HepG2 (cell line): ENCODE measurements around the gene CD68. TPM values are rescaled to one million over a fixed set of nuclear protein-coding genes. Genes with fewer than 3 reads are reported as not detected.

Experiments
- CCDC6 ChIP-seq: sonication (generic); formaldehyde crosslinking; IDR thresholded peaks from 2 replicates; pipeline ENCODE4 v1.8.1; 2022; ENCODE audit warnings: mild to moderate bottlenecking, missing genetic modification reagents, moderate library complexity
- FOXM1 ChIP-seq: sonication (generic); formaldehyde crosslinking; IDR thresholded peaks from 2 replicates; pipeline ENCODE4 v1.5.0; 2020; ENCODE audit warnings: missing genetic modification reagents
- FOXP1 ChIP-seq, 2 experiments: fragments of 450-650 bp in 1 of 2; IDR thresholded peaks; 2 replicates each; pipeline ENCODE4 v1.6.1; 2017 to 2018; ENCODE audit warnings: antibody characterized with exemption in 1 of 2
- JDP2 ChIP-seq: sonication (generic); formaldehyde crosslinking; IDR thresholded peaks from 2 replicates; pipeline ENCODE4 v1.8.1; 2022; ENCODE audit warnings: missing genetic modification reagents, borderline replicate concordance
- NCOA2 ChIP-seq: sonication (generic); formaldehyde crosslinking; IDR thresholded peaks from 2 replicates; pipeline ENCODE4 v1.8.0; 2022; ENCODE audit warnings: inconsistent platforms
- NR3C1 ChIP-seq: sonication (generic); formaldehyde crosslinking; IDR thresholded peaks from 2 replicates; pipeline ENCODE4 v1.4.0; 2020; ENCODE audit warnings: missing genetic modification reagents
- SOX13 ChIP-seq, 3 experiments: fragments of 450-650 bp in 1 of 3; sonication (generic) in 1 of 3; formaldehyde crosslinking in 1 of 3; IDR thresholded peaks in 2 of 3; conservative IDR thresholded peaks in 1 of 3; 2 replicates each; pipeline versions ENCODE4 v1.5.0 to v1.6.1; 2016 to 2020; ENCODE audit warnings: antibody characterized with exemption in 1 of 3, mild to moderate bottlenecking in 1 of 3, missing compliant biosample characterization in 1 of 3, missing genetic modification reagents in 1 of 3, moderate library complexity in 1 of 3
- SP2 ChIP-seq: sonication (generic); formaldehyde crosslinking; IDR thresholded peaks from 2 replicates; pipeline ENCODE4 v1.5.1; 2020; ENCODE audit warnings: mild to moderate bottlenecking, missing genetic modification reagents
- TBX3 ChIP-seq: fragments of 450-650 bp; IDR thresholded peaks from 2 replicates; pipeline ENCODE4 v1.6.1; 2017; ENCODE audit warnings: antibody characterized with exemption, mild to moderate bottlenecking, inconsistent platforms, borderline replicate concordance
- TOE1 ChIP-seq: sonication (generic); formaldehyde crosslinking; IDR thresholded peaks from 2 replicates; pipeline ENCODE4 v1.4.0; 2020; ENCODE audit warnings: mild to moderate bottlenecking, missing genetic modification reagents
- ZBTB21 ChIP-seq: sonication (generic); formaldehyde crosslinking; IDR thresholded peaks from 2 replicates; pipeline ENCODE4 v1.4.0; 2020; ENCODE audit warnings: missing genetic modification reagents
- ZNF367 ChIP-seq: sonication (generic); formaldehyde crosslinking; IDR thresholded peaks from 2 replicates; pipeline ENCODE4 v1.4.0; 2020; ENCODE audit warnings: missing genetic modification reagents, borderline replicate concordance
- ZNF557 ChIP-seq: sonication (generic); formaldehyde crosslinking; IDR thresholded peaks from 2 replicates; pipeline ENCODE4 v1.4.0; 2020; ENCODE audit warnings: missing genetic modification reagents
- ZNF768 ChIP-seq: sonication (generic); formaldehyde crosslinking; IDR thresholded peaks from 2 replicates; pipeline ENCODE4 v1.4.0; 2020; ENCODE audit warnings: missing genetic modification reagents
- polyA plus RNA-seq, 8 experiments: library from polyadenylated mRNA; depleted of rRNA in 3 of 8; stranded (reverse) in 7 of 8; unstranded in 1 of 8; fragments of >200 nt; fragmentation: Illumina TruSeq in 4 of 8; extraction: Trizol in 4 of 8; gene quantifications; 2 replicates each; pipeline versions ENCODE4 v1.2.1 to v1.2.3, GENCODE V29; 2011 to 2016; ENCODE audit warnings: low read depth in 4 of 8, missing spikeins in 1 of 8, mixed read lengths in 1 of 8; ENCODE audit not compliant: insufficient read depth in 1 of 8
- total RNA-seq, 5 experiments: library from RNA; depleted of rRNA; stranded (reverse); fragments of >200 nt; fragmentation: Illumina TruSeq; extraction: Trizol; gene quantifications; 2 replicates each; pipeline ENCODE4 v1.2.3, GENCODE V29; 2016; ENCODE audit warnings: low read depth in 1 of 5
- TF ChIP-seq, protein P1 (sequence below): sonication (generic); formaldehyde crosslinking; IDR thresholded peaks from 2 replicates; pipeline ENCODE4 v1.5.0; 2020; ENCODE audit warnings: mild to moderate bottlenecking, missing genetic modification reagents, borderline replicate concordance
- TF ChIP-seq, protein P2 (sequence below): sonication (generic); formaldehyde crosslinking; IDR thresholded peaks from 2 replicates; pipeline ENCODE4 v1.4.0; 2020; ENCODE audit warnings: mild to moderate bottlenecking, missing genetic modification reagents
- TF ChIP-seq, protein P3 (sequence below): sonication (generic); formaldehyde crosslinking; IDR thresholded peaks from 2 replicates; pipeline ENCODE4 v1.4.0; 2020; ENCODE audit warnings: missing genetic modification reagents, borderline replicate concordance
- TF ChIP-seq, protein P4 (sequence below): sonication (generic); formaldehyde crosslinking; conservative IDR thresholded peaks from 2 replicates; pipeline ENCODE4 v1.4.0; 2020; ENCODE audit warnings: missing genetic modification reagents
- TF ChIP-seq, protein P5 (sequence below): sonication (generic); formaldehyde crosslinking; IDR thresholded peaks from 2 replicates; pipeline ENCODE4 v1.4.0; 2020; ENCODE audit warnings: mild to moderate bottlenecking, missing genetic modification reagents

CD68 gene
- total and polyA plus RNA-seq, 2 of the 13 experiments (the other 11 are each of a cell fraction or from before 2014, with no cell fraction given): 10.3 to 104 TPM

DNA sequence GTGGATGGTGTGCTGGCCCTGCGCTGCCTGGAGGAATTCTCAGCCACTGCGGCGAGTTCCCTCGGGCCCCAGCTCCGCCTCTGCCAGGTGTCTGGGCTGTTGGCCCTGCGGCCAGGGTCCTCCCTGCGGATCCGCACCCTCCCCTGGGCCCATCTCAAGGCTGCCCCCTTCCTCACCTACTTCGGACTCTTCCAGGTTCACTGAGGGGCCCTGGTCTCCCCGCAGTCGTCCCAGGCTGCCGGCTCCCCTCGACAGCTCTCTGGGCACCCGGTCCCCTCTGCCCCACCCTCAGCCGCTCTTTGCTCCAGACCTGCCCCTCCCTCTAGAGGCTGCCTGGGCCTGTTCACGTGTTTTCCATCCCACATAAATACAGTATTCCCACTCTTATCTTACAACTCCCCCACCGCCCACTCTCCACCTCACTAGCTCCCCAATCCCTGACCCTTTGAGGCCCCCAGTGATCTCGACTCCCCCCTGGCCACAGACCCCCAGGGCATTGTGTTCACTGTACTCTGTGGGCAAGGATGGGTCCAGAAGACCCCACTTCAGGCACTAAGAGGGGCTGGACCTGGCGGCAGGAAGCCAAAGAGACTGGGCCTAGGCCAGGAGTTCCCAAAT lies 22.2 kb upstream of the CD68 start (continued):
- TF ChIP-seq CCDC6: no peak
- TF ChIP-seq TBX3: no peak
- TF ChIP-seq SOX13 (IDR thresholded peaks at IDR 0.05): no peak
- peak in 1 of 2 experiments; percentile 13; a peak in 1 of 4 replicates for TF ChIP-seq SOX13 (CRISPR knock-in tag; conservative IDR thresholded peaks at IDR 0.05 in 1 of 2, IDR thresholded peaks at IDR 0.05 in 1 of 2)
- no peak for TF ChIP-seq ZNF367
- no peak; the same call in 1 of the 2 replicates for TF ChIP-seq ZNF768 (CRISPR knock-in tag)
- 0 out of 2 replicates have a peak, but pooled peaks have one; percentile 14 for TF ChIP-seq ZNF557 (CRISPR knock-in tag)
- no peak for TF ChIP-seq FOXP1 (IDR thresholded peaks at IDR 0.05)
- no peak for TF ChIP-seq FOXP1 (CRISPR knock-in tag; IDR thresholded peaks at IDR 0.05)
- TF ChIP-seq NR3C1 (CRISPR knock-in tag): no peak
- no peak for TF ChIP-seq TOE1 (CRISPR knock-in tag)
- TF ChIP-seq, protein P1, sequence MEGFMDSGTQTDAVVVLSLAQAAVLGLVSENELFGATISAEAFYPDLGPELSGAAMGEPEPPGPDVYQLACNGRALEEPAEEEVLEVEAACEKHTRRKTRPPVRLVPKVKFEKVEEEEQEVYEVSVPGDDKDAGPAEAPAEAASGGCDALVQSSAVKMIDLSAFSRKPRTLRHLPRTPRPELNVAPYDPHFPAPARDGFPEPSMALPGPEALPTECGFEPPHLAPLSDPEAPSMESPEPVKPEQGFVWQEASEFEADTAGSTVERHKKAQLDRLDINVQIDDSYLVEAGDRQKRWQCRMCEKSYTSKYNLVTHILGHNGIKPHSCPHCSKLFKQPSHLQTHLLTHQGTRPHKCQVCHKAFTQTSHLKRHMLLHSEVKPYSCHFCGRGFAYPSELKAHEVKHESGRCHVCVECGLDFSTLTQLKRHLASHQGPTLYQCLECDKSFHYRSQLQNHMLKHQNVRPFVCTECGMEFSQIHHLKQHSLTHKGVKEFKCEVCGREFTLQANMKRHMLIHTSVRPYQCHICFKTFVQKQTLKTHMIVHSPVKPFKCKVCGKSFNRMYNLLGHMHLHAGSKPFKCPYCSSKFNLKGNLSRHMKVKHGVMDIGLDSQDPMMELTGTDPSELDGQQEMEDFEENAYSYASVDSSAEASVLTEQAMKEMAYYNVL (CRISPR knock-in tag): no peak
- no peak for TF ChIP-seq JDP2 (CRISPR knock-in tag)
- no peak for TF ChIP-seq FOXM1 (CRISPR knock-in tag)
- TF ChIP-seq, protein P2, sequence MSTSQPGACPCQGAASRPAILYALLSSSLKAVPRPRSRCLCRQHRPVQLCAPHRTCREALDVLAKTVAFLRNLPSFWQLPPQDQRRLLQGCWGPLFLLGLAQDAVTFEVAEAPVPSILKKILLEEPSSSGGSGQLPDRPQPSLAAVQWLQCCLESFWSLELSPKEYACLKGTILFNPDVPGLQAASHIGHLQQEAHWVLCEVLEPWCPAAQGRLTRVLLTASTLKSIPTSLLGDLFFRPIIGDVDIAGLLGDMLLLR: no peak
- TF ChIP-seq ZBTB21 (CRISPR knock-in tag): no peak
- TF ChIP-seq, protein P3, sequence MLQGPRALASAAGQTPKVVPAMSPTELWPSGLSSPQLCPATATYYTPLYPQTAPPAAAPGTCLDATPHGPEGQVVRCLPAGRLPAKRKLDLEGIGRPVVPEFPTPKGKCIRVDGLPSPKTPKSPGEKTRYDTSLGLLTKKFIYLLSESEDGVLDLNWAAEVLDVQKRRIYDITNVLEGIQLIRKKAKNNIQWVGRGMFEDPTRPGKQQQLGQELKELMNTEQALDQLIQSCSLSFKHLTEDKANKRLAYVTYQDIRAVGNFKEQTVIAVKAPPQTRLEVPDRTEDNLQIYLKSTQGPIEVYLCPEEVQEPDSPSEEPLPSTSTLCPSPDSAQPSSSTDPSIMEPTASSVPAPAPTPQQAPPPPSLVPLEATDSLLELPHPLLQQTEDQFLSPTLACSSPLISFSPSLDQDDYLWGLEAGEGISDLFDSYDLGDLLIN (CRISPR knock-in tag): no peak
- TF ChIP-seq, protein P4, sequence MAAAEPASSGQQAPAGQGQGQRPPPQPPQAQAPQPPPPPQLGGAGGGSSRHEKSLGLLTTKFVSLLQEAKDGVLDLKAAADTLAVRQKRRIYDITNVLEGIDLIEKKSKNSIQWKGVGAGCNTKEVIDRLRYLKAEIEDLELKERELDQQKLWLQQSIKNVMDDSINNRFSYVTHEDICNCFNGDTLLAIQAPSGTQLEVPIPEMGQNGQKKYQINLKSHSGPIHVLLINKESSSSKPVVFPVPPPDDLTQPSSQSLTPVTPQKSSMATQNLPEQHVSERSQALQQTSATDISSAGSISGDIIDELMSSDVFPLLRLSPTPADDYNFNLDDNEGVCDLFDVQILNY: no peak
- TF ChIP-seq SP2 (CRISPR knock-in tag): no peak
- TF ChIP-seq, protein P5, sequence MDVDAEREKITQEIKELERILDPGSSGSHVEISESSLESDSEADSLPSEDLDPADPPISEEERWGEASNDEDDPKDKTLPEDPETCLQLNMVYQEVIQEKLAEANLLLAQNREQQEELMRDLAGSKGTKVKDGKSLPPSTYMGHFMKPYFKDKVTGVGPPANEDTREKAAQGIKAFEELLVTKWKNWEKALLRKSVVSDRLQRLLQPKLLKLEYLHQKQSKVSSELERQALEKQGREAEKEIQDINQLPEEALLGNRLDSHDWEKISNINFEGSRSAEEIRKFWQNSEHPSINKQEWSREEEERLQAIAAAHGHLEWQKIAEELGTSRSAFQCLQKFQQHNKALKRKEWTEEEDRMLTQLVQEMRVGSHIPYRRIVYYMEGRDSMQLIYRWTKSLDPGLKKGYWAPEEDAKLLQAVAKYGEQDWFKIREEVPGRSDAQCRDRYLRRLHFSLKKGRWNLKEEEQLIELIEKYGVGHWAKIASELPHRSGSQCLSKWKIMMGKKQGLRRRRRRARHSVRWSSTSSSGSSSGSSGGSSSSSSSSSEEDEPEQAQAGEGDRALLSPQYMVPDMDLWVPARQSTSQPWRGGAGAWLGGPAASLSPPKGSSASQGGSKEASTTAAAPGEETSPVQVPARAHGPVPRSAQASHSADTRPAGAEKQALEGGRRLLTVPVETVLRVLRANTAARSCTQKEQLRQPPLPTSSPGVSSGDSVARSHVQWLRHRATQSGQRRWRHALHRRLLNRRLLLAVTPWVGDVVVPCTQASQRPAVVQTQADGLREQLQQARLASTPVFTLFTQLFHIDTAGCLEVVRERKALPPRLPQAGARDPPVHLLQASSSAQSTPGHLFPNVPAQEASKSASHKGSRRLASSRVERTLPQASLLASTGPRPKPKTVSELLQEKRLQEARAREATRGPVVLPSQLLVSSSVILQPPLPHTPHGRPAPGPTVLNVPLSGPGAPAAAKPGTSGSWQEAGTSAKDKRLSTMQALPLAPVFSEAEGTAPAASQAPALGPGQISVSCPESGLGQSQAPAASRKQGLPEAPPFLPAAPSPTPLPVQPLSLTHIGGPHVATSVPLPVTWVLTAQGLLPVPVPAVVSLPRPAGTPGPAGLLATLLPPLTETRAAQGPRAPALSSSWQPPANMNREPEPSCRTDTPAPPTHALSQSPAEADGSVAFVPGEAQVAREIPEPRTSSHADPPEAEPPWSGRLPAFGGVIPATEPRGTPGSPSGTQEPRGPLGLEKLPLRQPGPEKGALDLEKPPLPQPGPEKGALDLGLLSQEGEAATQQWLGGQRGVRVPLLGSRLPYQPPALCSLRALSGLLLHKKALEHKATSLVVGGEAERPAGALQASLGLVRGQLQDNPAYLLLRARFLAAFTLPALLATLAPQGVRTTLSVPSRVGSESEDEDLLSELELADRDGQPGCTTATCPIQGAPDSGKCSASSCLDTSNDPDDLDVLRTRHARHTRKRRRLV (CRISPR knock-in tag): no peak
- no peak for TF ChIP-seq NCOA2 (CRISPR knock-in tag)
